ENCODE measurements around the gene RHOV.

RHOV gene, protein sequence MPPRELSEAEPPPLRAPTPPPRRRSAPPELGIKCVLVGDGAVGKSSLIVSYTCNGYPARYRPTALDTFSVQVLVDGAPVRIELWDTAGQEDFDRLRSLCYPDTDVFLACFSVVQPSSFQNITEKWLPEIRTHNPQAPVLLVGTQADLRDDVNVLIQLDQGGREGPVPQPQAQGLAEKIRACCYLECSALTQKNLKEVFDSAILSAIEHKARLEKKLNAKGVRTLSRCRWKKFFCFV

GRCh38 chr15:40873694-40874561 is at the start of gene RHOV:
Gene RHOV (minus strand): TSS chr15:40874234. CDS start chr15:40874139, 95 bp downstream.
- DNase-seq, result peak; percentile 24

GRCh38 chr15:40923551-40923950 is 49.5 kb upstream of the RHOV start:
- DNase-seq, result no peak

GRCh38 chr15:40922608-40923005 is 48.6 kb upstream of the RHOV start:
- no peak for DNase-seq

GRCh38 chr15:40921949-40922607 is 48.0 kb upstream of the RHOV start:
- no peak for DNase-seq

DNA sequence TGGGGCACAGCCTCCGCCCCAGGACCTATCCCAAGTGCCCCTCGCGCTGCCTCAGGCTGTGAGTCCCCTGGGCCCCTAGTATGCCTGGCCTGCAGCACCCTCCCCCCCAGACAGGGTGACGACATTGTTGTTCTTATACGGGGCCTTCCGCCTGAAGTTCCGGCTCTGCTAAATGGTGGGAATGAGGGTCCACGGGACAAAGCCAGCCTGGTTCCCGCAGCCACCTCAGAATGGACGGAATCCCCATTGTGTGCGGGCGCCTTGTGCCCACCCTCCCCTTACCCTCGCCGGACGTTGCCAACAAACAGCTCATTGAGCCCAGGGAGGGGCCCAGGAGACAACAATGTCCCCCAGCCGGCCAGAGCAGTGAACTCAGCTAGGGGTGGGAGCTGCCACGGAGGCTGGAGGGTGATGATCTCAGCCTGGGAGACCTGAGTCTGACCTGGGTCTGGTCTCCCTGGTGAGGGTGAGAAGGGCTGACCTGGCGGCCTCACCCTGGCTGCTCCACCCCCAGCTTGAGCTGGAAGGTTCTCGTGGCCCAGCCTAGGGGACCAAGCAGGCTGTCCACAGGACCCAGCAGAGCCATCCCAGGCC is 44.9 kb upstream of the RHOV start:
- DNase-seq, result no peak

DNA sequence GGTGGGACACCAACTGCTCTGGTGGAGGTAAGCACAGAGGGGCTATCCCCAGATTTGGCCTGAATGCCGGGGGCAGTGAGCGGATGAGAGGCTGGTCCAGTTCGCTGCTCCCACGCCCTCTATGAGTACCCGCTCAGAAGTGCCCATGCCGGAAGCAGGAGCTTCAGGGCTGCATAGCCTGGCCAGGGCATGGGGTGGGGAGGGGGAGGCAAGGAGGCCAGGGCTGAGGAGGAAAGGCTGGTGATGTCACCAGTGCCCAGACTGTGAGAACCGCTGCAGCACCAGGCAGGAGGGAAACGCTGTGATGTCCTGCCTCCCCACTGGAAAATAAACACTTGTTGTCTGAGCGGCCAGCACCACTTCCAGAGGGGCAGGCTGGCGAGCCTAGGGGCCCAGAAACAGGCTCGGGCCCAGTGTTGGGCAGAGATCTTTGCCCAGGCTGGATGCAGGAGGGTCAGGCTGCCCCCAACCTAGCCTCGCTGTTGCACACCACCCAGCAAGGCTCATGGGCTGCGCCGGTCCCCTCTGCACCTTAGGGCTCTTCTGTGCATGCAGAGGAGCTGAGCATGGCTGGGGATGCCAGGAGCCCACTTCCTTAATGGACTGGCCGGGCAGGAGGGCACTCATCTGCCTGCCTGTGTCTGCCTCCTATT is 44.2 kb upstream of the RHOV start:
- DNase-seq, result peak; percentile 10

GRCh38 chr15:40917585-40917984 is 43.6 kb upstream of the RHOV start:
- no peak for DNase-seq

GRCh38 chr15:40915679-40916078 is 41.6 kb upstream of the RHOV start:
- DNase-seq, result no peak

- DNase-seq, result no peak
Observed at GRCh38 chr15:40915116-40915661, 41.2 kb upstream of the RHOV start.

GRCh38 chr15:40914486-40914885 is 40.5 kb upstream of the RHOV start:
- no peak for DNase-seq

GRCh38 chr15:40914013-40914412 is 40.0 kb upstream of the RHOV start:
- no peak for DNase-seq

DNA sequence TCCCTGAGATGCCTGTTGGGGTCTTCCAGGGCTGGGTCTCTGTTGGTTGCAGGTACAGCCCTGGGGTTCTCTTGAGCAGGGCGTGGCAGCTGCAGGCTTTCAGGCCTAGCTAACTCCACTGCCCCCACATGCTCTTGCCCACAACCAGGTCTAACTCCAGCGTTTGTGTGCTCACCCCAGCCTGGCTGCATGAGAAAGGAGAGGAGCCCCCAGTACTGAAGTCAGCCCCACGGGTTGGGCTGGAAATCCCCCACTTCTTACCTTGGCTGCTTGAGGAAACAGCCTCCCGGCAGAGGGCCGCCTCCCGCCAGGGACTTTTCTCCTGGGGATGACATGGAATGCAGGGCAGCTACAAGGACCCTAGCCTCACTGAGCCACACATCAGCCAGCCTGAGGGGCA is 38.4 kb upstream of the RHOV start:
- no peak for DNase-seq

GRCh38 chr15:40911693-40912092 is 37.7 kb upstream of the RHOV start:
- DNase-seq, result no peak

GRCh38 chr15:40911141-40911540 is 37.1 kb upstream of the RHOV start:
- DNase-seq, result no peak

GRCh38 chr15:40909662-40910630 is 35.9 kb upstream of the RHOV start:
- DNase-seq, result no peak

- no peak for DNase-seq
Observed at GRCh38 chr15:40908095-40908494, 34.1 kb upstream of the RHOV start.

DNA sequence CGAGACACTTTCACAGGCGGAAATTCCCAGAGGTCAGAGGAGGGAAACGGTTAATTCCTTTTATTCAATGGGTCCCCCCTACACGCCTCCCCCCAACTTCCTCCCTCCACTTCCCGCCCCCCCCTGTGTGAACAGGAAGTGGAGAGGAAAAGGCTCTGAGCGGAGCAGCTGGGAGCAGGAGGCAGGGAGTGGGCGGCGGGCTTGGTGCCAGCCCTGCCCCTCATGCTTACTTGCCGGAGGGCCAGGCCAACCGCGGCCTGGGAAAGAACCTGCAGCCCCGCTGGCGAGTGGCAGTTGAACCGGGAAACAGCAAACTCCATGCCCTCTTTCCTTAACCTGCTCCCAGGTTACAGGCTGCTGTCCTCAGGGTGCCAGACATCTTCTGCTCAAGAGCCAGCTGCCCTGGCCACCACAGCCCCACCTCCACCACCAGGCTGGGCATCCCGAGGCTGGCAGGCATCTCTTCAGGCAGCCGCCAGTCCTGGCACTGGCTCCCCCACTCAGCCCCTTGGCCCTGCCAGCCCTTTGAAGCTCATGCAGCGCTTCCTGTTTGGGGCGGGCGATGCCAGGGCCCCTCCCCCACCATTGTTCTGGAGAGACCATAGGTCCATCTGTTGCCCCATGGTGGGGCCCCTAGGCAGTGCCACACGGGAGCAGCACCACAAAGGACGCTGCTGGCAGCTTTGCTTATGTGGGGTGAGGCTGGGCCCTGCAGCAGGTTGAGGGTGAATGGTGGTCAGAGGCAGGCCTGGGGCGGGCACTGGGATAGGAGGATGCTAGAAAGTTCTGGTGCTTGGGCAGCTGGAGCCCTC is 33.2 kb upstream of the RHOV start:
- peak; percentile 60 for DNase-seq

DNA sequence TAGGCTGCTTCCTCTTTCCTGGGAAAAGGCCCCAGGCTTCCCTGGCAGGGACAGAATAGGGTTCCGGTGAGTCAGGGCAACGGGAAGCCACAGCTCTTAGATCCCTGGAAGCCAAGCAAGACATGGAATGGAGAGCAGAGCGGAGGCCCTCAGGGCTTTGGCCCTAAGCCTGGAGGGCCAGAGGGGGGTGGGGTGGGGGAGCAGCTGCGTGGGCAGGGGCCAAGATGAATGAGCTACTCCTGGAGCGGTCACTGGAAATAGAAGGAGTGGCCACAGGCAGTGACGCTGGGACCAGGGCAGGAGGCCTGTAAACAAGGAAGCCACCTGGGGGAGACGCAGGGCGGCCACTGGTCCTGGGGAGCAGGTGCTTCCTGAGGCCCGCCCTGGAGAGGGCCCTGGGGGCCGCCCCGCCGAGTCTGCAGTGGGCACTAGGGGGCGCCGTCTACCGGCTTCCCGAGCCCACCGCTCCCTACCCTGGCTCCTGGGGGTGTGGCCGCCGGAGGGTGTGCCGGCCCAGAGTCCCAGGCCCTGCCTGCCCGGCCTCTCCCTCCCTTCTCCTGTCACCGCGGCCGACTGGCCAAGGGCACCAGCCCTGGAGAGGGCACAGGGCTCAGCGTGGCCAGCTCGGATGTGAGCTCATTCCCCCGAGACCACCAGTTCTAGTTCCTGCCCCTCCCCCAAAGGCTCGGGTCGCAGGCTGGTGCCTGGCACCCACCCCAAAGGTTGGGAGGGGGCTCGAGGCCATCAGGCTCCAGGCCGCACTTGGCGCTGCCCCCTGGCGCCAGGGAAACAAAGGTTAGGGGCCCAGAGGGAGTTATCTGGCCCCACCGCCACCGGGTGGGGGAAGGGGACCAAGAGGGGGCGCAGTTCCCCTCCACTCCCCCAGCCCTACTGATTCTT is 32.3 kb upstream of the RHOV start:
- peak; percentile 58 for DNase-seq

- DNase-seq, result no peak
Observed at GRCh38 chr15:40904552-40905201, 30.6 kb upstream of the RHOV start.

Measured in NCI-H1092 (cell line).